GM12872 (cell line): ENCODE data around the gene HS3ST5.
A peak's percentile ranks its signal among the peaks of the same experiment; 100 is the strongest.

Experiments used
- TF ChIP-seq, protein P1 (sequence below): IDR thresholded peaks from 3 replicates; pipeline ENCODE4 v1.5.1; 2011; ENCODE audit warnings: low read depth, mild to moderate bottlenecking, low read length, moderate library complexity; ENCODE audit not compliant: insufficient read depth

The HS3ST5 gene

DNA sequence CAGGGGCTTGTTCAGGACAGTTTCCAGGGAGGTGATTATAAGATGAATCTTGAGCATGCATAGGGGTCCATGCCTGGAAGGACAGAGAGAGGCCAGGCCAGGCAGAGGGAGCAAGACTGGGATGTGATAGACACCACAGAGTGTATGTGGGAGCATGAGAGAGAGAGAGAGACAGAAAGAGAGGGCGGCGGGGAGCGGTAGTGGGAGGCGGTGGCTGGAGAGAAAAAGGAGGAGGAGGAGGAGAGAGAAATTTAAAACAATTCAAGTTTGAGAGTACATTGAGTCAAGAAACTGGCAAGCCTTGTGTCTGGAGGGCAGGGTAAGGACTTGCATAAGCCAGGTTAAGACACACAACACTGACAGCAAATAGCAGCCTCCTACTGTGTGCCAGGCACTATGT, 209.0 kb downstream of the HS3ST5 start:
- TF ChIP-seq, protein P1, sequence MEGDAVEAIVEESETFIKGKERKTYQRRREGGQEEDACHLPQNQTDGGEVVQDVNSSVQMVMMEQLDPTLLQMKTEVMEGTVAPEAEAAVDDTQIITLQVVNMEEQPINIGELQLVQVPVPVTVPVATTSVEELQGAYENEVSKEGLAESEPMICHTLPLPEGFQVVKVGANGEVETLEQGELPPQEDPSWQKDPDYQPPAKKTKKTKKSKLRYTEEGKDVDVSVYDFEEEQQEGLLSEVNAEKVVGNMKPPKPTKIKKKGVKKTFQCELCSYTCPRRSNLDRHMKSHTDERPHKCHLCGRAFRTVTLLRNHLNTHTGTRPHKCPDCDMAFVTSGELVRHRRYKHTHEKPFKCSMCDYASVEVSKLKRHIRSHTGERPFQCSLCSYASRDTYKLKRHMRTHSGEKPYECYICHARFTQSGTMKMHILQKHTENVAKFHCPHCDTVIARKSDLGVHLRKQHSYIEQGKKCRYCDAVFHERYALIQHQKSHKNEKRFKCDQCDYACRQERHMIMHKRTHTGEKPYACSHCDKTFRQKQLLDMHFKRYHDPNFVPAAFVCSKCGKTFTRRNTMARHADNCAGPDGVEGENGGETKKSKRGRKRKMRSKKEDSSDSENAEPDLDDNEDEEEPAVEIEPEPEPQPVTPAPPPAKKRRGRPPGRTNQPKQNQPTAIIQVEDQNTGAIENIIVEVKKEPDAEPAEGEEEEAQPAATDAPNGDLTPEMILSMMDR, result no peak

DNA sequence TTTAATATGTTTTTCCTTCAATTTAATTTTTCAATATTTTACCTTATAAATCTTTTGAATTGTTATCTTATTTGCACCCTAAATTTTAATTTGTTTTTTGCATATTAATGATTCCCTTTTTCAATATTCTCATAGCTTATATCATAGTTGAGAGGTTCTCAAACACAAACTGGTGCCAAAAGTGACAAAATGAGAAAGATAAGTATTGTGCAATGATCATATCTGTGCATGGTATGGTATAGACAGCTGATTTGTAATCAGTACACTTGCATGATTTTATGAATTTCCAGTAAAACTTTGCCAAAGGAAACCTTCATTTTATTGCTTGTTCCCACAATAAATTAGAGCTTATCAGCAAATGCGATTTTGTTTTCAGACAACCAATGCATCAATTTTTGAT, 210.9 kb downstream of the HS3ST5 start:
- TF ChIP-seq, protein P1, result no peak

DNA sequence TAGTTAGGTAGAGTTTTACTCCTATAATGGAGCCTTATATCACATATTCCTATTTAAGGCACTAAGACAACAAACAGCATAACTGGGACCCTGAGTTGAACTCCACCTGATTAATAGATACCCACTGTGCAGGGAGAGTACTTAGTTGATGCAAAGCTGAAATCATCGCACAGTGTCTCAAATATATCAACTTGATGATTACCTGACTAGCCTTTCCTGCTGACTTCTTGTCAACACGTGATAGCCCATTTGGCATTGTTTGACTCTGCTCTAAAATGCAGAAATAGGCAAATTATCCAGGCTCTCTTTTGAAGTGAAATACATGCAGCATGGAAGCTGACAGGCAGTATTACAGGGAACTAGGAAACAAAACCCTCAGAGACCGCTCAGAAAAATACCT, 217.2 kb downstream of the HS3ST5 start:
- TF ChIP-seq, protein P1, result no peak

DNA sequence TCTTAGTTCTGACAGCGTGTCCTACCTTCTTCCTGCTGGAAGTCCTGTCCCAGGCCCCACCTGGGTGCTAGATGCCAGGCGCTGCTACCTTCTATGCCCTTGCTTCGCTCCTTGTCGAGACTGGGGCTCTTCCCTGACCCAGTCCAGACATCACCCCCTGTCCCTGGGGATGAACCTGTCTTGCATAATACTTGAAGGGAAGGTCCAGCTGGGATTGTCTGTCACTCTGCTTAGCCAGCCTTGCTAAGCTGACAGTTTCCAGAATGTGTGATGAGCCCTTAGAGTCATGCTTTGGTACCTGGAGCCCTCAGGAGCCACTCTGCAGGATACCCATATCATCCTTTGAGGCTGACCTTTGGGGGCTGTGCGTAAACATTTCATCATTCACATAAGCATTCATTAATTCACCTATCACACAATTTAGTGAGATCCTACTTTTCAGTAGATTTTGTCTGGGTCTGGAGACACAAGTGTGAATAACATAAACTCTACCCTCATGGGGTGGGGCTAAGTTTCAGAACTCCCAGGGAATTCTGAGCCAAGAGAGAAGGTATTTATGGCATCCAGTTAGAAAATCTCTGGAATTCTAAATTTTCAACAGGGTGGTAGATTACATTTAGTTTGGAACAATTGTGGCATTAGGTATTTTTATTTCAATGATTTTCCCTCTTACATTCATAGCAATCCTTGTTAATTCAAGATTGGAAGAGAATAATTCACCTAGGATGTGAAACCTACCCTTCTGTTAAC, 220.7 kb downstream of the HS3ST5 start:
- TF ChIP-seq, protein P1, result no peak

DNA sequence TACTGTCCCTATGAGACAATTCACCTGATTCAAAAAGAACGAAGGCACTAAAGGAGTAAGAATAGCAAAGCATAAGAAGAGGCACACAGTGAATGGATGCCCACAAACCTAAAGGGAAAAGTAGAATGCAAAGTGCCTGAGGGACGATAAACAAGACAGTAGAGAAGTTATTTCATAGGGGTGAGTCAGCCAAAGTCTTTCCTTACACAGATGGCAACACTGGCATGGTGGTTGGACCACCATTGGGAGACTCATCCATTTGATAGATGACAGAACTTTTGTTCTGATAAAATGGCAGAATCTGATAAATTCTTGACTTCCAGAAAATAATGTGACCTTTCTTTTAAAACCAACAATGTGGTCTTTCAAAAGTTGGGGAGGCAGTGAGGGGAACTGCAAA, 223.8 kb downstream of the HS3ST5 start:
- TF ChIP-seq, protein P1, result no peak

DNA sequence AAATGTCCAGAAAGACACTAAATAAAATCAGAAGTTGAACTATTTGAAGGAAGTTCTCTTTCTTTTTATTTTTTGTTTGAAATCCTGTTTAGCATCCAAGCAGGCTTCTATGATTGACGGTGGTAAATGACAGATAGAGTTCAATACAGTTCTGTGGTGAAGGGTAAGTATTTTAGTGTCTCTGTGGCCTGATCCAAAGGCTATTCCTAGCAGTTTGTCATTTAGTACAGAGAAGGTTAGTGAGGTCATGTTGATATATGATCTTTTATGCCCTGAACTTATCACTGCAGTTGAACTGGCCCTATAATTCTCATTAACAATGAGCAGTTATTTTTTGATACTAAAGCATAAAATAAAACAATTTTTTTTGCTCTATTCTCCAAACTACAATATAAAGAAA, 227.2 kb downstream of the HS3ST5 start:
- TF ChIP-seq, protein P1, result no peak

DNA sequence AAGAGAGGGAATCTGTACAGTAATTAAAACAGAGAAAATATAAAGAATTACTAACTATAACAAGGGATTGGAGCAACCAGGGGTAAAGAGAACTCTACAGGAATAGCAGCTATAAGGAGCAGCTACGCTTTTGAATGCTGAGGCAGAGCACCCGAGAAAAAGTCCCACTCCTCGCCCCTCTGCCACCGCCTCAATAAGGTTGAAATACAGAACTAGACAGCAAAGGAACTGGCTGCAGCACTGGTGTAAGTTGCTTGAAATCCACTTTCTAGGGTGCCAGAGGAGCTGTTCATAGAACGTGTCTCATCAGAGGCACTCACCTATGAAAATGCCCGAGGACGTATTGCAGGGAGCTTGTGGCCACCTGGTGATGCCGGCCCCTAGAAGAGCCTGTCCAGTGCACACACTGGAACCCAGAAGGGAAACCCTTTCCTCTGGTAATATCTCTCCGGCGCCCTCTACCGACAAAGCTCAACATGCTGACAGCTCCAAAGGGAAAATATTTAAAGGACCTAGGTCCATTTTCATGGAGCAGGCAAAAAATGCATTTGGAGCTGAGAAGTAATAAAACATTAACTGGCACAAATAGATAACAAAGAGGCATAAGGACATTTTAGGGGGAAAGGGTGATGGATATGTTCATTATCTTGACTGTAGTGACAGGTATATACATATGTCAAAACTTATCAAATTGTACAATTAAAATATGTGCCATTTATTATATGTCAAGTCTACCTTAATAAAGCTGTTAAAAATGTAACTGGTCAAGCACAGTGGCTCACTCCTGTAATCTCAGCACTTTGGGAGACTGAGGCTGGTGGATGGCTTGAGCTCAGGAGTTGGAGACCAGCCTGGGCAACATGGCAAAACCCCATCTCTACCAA, 234.5 kb downstream of the HS3ST5 start:
- TF ChIP-seq, protein P1, result peak; percentile 65
